OCI-LY7 (cell line): ENCODE data around the gene AKAP9. TPM values are rescaled to one million over a fixed set of nuclear protein-coding genes. Genes with fewer than 3 reads are reported as not detected.

Experiments
- BruUV-seq: library from RNA; stranded (reverse); fragments of 400-500 nt; replicated peaks from 2 replicates; lab custom pipeline; 2021; lab: Mats Ljungman, UMichigan
- CTCF ChIA-PET: fragments of 300-600 bp; sonication (Branson Sonifier 250); formaldehyde crosslinking; loops from one replicate; lab custom pipeline; 2022; ENCODE audit warnings: antibody characterized with exemption; ENCODE audit not compliant: unreplicated experiment; lab: Charles Lee
- POLR2A ChIA-PET: fragments of 300-600 bp; sonication (Branson Sonifier 250); formaldehyde crosslinking; loops from one replicate; lab custom pipeline; 2022; ENCODE audit warnings: antibody characterized with exemption; lab: Charles Lee
- DNase-seq: peaks from one replicate; pipeline ENCODE4 v3.0.0-alpha.2; 2015; ENCODE audit warnings: low spot score
- H2AFZ ChIP-seq: fragments of 200-600 bp; sonication (generic), shearing (Covaris generic); 2 replicates; pipeline ENCODE4 v1.6.1; 2014; ENCODE audit warnings: mild to moderate bottlenecking, antibody characterized with exemption, low read length, moderate library complexity
- H3K27ac ChIP-seq: fragments of 200-600 bp; sonication (generic); 2 replicates; pipeline ENCODE4 v1.5.1; 2014; ENCODE audit warnings: mixed run types, low read depth, mild to moderate bottlenecking, moderate library complexity, low read length, inconsistent platforms; ENCODE audit not compliant: poor library complexity, severe bottlenecking
- H3K36me3 ChIP-seq: fragments of 200-600 bp; sonication (generic); 2 replicates; pipeline ENCODE4 v1.6.1; 2014; ENCODE audit warnings: mild to moderate bottlenecking, antibody characterized with exemption, low read length, moderate library complexity, mixed read lengths; ENCODE audit not compliant: insufficient read depth
- H3K4me1 ChIP-seq: fragments of 200-600 bp; sonication (generic); 2 replicates; pipeline ENCODE4 v1.5.1; 2014; ENCODE audit warnings: mild to moderate bottlenecking, low read length; ENCODE audit not compliant: insufficient read depth, poor library complexity, severe bottlenecking
- H3K4me2 ChIP-seq: fragments of 200-600 bp; sonication (generic); 2 replicates; pipeline ENCODE4 v1.6.1; 2014; ENCODE audit warnings: mild to moderate bottlenecking, low read length
- H3K4me3 ChIP-seq: fragments of 200-600 bp; sonication (generic); 2 replicates; pipeline ENCODE4 v1.5.1; 2014; ENCODE audit warnings: mild to moderate bottlenecking, low read depth, low read length; ENCODE audit not compliant: poor library complexity, severe bottlenecking
- H3K79me2 ChIP-seq: fragments of 200-600 bp; sonication (generic); 2 replicates; pipeline ENCODE4 v1.6.1; 2016; ENCODE audit warnings: low read depth, mild to moderate bottlenecking, low read length, moderate library complexity, mixed read lengths; ENCODE audit not compliant: insufficient read depth
- H3K9me2 ChIP-seq: fragments of 200-600 bp; sonication (generic); 2 replicates; pipeline ENCODE4 v1.6.1; 2016; ENCODE audit warnings: mild to moderate bottlenecking, low read length, mixed read lengths; ENCODE audit not compliant: insufficient read depth
- H3K9me3 ChIP-seq: fragments of 200-600 bp; sonication (generic); 2 replicates; pipeline ENCODE4 v1.6.1; 2014; ENCODE audit warnings: mild to moderate bottlenecking, mixed run types, low read length, mixed read lengths
- H4K20me1 ChIP-seq: fragments of 200-600 bp; sonication (generic); 2 replicates; pipeline ENCODE4 v1.6.1; 2014; ENCODE audit warnings: mild to moderate bottlenecking, antibody characterized with exemption, low read length, moderate library complexity, mixed read lengths; ENCODE audit not compliant: insufficient read depth
- CTCF ChIP-seq: fragments of 200-600 bp; sonication (generic); conservative IDR thresholded peaks from 2 replicates; pipeline ENCODE4 v1.5.1; 2014; ENCODE audit warnings: mild to moderate bottlenecking, antibody characterized with exemption, low read length, moderate library complexity, mixed read lengths
- EZH2phosphoT487 ChIP-seq: fragments of 200-600 bp; sonication (generic); IDR thresholded peaks from 2 replicates; pipeline ENCODE4 v1.6.1; 2018; ENCODE audit warnings: low read depth, borderline replicate concordance, mild to moderate bottlenecking, mixed run types, antibody characterized with exemption, low read length, moderate library complexity, mixed read lengths
- intact Hi-C: fragments of 100-400 bp; cut with micrococcal nuclease; formaldehyde crosslinking; loops from one replicate; pipeline ENCODE4 v1.10.0; 2022; ENCODE audit not compliant: unreplicated experiment
- total RNA-seq, 2 experiments: library from RNA; depleted of rRNA in 1 of 2; stranded (reverse); fragments of >200 nt in 1 of 2; shearing (Covaris generic) in 1 of 2; gene quantifications; 2 replicates each; pipeline ENCODE4 v1.2.3, GENCODE V29; 2014 to 2022

Gene AKAP9
- total RNA-seq, 2 experiments from 2014 or later = 32.6 to 38.1 TPM

- no peak overlapping the region for H3K4me3 ChIP-seq
- H3K4me2 ChIP-seq = no peak overlapping the region
- no peak overlapping the region for H3K27ac ChIP-seq
- H3K9me2 ChIP-seq = no peaks in the 10 kb centered on the region
- no peak overlapping the region for H2AFZ ChIP-seq
- TF ChIP-seq EZH2phosphoT487 (no peak), CTCF (no peak)
- POLR2A ChIA-PET = interaction anchor here (0.5 to 0.7 kb wide), 3 partner anchors 10 to 185 kb away, joined by 3 read pairs; no protein-coding TSS in a partner anchor
- H3K9me3 ChIP-seq = no peaks in the 10 kb centered on the region
- CTCF ChIA-PET = no interaction called here
- no peaks in the 10 kb centered on the region for H3K79me2 ChIP-seq
- H3K4me1 ChIP-seq = no peaks in the 10 kb centered on the region
- intact Hi-C loops = no loop called here
- no peaks in the 10 kb centered on the region for H4K20me1 ChIP-seq
- DNase-seq = no peak
- BruUV-seq = no TSS peak
- peaks cover 42% of the 10 kb centered on the region for H3K36me3 ChIP-seq
These were observed 62.1 kb downstream of the AKAP9 start for GRCh38 chr7:92002720-92003119.

- no peak overlapping the region for H3K4me3 ChIP-seq
- CTCF ChIA-PET = no interaction called here
- H3K4me1 ChIP-seq = no peaks in the 10 kb centered on the region
These were observed 65.4 kb downstream of the AKAP9 start for GRCh38 chr7:92006046-92006445.

More at GRCh38 chr7:92006046-92006445, 65.4 kb downstream of the AKAP9 start:
- Histone ChIP-seq H3K9me3 (peaks cover 13% of the 10 kb centered on the region; the same call in 1 of the 2 replicates), H4K20me1 (no peaks in the 10 kb centered on the region), H3K27ac (no peak overlapping the region), H3K9me2 (no peaks in the 10 kb centered on the region), H3K36me3 (peaks cover 45% of the 10 kb centered on the region), H3K79me2 (no peaks in the 10 kb centered on the region), H3K4me2 (no peak overlapping the region), H2AFZ (no peak overlapping the region)
- POLR2A ChIA-PET = interaction anchor here (0.5 kb wide), 1 partner anchor 93 kb away, joined by 3 read pairs; no protein-coding TSS in a partner anchor
- DNase-seq = no peak
- TF ChIP-seq CTCF (no peak), EZH2phosphoT487 (no peak)
- intact Hi-C loops = no loop called here
- no TSS peak for BruUV-seq
